Parathyroid adenoma (tissue), 2 donors: ENCODE data around the gene ERMARD.
A peak's percentile ranks its signal among the peaks of the same experiment; 100 is the strongest.

Experiments used
- H2AFZ ChIP-seq: fragments of 300-600 bp; sonication (generic); one replicate; pipeline ENCODE4 v1.7.0; 2017; ENCODE audit warnings: antibody characterized with exemption, mild to moderate bottlenecking
- H3K27ac ChIP-seq: fragments of 300-600 bp; sonication (generic); one replicate; pipeline ENCODE4 v1.7.0; 2017
- H3K27me3 ChIP-seq: fragments of 300-600 bp; sonication (generic); one replicate; pipeline ENCODE4 v1.7.0; 2017; ENCODE audit warnings: low read length; ENCODE audit not compliant: control insufficient read depth, insufficient read depth
- H3K36me3 ChIP-seq: fragments of 300-600 bp; sonication (generic); one replicate; pipeline ENCODE4 v1.7.0; 2017; ENCODE audit warnings: low read length; ENCODE audit not compliant: control insufficient read depth, insufficient read depth
- H3K4me1 ChIP-seq: fragments of 300-600 bp; sonication (generic); one replicate; pipeline ENCODE4 v1.7.0; 2017; ENCODE audit warnings: control low read depth
- H3K4me2 ChIP-seq: fragments of 300-600 bp; sonication (generic); one replicate; pipeline ENCODE4 v1.7.0; 2017; ENCODE audit warnings: low read length
- H3K4me3 ChIP-seq: fragments of 300-600 bp; sonication (generic); one replicate; pipeline ENCODE4 v1.7.0; 2017; ENCODE audit warnings: low read depth, low read length
- H3K79me2 ChIP-seq: fragments of 300-600 bp; sonication (generic); one replicate; pipeline ENCODE4 v1.7.0; 2017; ENCODE audit warnings: control low read depth
- H3K9ac ChIP-seq: fragments of 300-600 bp; sonication (generic); one replicate; pipeline ENCODE4 v1.7.0; 2017; ENCODE audit warnings: mild to moderate bottlenecking
- H3K9me3 ChIP-seq: fragments of 300-600 bp; sonication (generic); one replicate; pipeline ENCODE4 v1.7.0; 2017; ENCODE audit warnings: low read length; ENCODE audit not compliant: control insufficient read depth
- CTCF ChIP-seq: fragments of 300-600 bp; sonication (generic); IDR thresholded peaks from one replicate; pipeline ENCODE4 v1.7.0; 2017; ENCODE audit warnings: antibody characterized with exemption, mild to moderate bottlenecking
- donor health status: primary hyperparathyroidism.

The ERMARD gene

GRCh38 chr6:169720207-169720855, 31.1 kb upstream of the ERMARD start:
- no peaks in the 10 kb centered on the region for H3K36me3 ChIP-seq
- no peaks in the 10 kb centered on the region for H3K9me3 ChIP-seq
- peaks cover 11% of the 10 kb centered on the region for H3K79me2 ChIP-seq
- TF ChIP-seq CTCF = no peak
- H3K4me3 ChIP-seq = no peak overlapping the region
- peaks cover 5% of the 10 kb centered on the region for H3K4me1 ChIP-seq
- no peak overlapping the region for H3K27ac ChIP-seq
- no peaks in the 10 kb centered on the region for H3K27me3 ChIP-seq
- no peak overlapping the region for H3K9ac ChIP-seq
- no peak overlapping the region for H3K4me2 ChIP-seq
- H2AFZ ChIP-seq = no peak overlapping the region

DNA sequence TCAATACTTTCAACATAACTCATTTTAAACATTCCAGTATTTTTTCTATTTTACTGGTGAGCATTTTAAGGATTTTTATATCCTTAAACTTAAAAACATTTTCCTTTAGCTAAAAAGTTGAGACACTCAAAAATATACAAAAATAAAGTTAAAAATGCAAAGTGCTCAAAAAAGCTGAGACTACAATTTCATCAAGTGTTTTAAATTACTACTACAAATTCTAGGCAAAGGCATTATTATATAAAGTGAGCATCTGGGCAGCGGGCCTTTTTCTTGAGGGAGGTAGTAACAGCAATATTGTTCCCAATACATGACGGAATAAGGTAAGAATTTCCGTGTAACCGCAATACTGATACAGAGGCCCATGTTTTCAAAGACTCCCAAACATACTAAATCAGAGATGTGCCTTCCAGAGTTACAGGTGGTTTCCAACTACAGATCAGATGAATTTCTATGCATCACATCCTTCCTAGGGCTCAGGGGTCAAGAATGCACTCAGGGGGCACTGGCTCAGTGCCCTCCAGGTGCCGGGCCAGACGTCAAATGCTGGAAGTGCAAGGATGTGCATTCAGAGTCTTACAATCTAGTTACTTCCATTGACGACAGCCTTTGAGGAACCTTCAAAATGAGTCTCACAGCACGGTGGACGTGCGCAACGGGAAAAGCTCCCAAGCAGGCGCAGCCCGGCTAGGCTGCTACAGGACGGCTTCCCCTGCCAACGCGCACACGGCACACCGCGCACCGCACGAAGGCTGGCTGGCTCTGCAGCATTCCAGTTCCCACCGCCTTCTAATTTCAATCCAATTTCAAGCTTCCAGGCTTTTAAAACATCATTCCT, 28.8 kb upstream of the ERMARD start:
- Histone ChIP-seq H3K4me3 (peak overlapping the region; percentile 59), H2AFZ (peak overlapping the region; percentile 78), H3K9ac (peak overlapping the region; percentile 14), H3K9me3 (no peaks in the 10 kb centered on the region), H3K27me3 (no peaks in the 10 kb centered on the region), H3K4me1 (peaks cover 10% of the 10 kb centered on the region), H3K79me2 (peaks cover 9% of the 10 kb centered on the region), H3K36me3 (no peaks in the 10 kb centered on the region), H3K4me2 (peak overlapping the region; percentile 86), H3K27ac (peak overlapping the region; percentile 68)
- no peak for TF ChIP-seq CTCF

DNA sequence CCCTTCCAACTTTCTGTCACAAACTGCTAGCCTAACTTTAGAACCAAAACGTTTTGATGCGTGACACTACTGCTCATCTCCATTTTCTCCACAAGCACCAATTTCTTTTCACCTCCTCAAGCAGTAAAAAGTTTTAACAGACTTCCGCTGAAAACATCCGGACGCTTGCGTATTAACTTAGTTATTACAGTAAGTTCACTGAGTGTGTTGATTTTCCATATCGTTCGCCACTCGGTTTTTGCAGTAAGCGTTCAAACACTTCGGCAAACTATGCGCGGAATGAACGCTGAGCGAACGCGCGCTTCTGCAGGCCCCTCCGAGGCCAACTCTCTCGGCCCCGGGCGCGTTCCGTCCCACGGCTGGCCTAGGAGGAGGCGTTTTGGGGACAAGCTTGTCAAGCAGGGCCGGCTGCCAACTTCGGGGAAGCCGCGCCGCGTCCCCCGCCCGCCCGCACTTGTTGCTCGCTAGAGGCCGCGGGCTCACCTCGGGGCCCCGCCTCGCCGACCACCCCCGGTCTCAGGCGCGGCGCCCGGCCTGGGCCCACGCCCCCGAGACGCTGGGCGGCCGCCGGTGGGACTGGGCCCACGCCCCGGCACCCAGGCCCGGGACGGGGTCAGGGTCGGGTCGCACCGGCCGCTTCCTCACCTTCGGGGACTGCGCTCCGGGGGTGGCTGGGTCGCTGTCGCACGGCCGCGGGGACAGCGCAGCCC, 28.1 kb upstream of the ERMARD start:
- H3K4me1 ChIP-seq = peaks cover 10% of the 10 kb centered on the region
- H3K4me2 ChIP-seq = peak overlapping the region; percentile 86
- no peak for TF ChIP-seq CTCF
- peak overlapping the region; percentile 68 for H3K27ac ChIP-seq
- H3K9ac ChIP-seq = peak overlapping the region; percentile 14
- no peaks in the 10 kb centered on the region for H3K9me3 ChIP-seq
- H3K27me3 ChIP-seq = no peaks in the 10 kb centered on the region
- no peaks in the 10 kb centered on the region for H3K36me3 ChIP-seq
- peaks cover 9% of the 10 kb centered on the region for H3K79me2 ChIP-seq
- peak overlapping the region; percentile 78 for H2AFZ ChIP-seq
- peak overlapping the region; percentile 59 for H3K4me3 ChIP-seq

DNA sequence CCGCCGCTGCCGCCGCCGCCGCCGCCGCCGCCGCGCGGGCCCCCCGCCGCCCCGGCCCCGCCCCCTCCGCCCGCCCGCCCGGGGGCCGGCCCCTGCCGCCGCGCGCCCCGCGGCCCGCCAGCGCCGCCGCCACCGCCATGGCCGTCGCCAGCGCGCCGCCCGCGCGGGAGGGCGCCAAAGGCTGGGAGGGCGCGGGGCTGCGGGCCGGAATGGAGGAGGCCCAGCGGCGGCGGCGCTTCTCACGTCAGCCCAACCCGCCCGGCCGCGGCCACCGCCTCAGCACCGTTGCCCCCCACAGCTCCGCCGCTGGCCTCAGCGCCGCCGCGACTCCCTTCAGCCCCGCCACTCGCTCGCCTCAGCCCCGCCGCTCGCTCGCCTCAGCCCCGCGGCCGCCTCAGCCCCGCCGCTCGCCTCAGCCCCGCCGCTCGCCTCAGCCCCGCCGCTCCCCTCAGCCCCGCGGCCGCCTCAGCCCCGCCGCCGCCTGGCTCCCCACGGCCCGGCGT, 27.4 kb upstream of the ERMARD start:
- no peak for TF ChIP-seq CTCF
- Histone ChIP-seq H3K79me2 (peaks cover 8% of the 10 kb centered on the region), H3K27ac (no peak overlapping the region), H3K27me3 (no peaks in the 10 kb centered on the region), H2AFZ (no peak overlapping the region), H3K9ac (no peak overlapping the region), H3K4me2 (no peak overlapping the region), H3K4me1 (peaks cover 10% of the 10 kb centered on the region), H3K36me3 (no peaks in the 10 kb centered on the region), H3K9me3 (no peaks in the 10 kb centered on the region), H3K4me3 (no peak overlapping the region)
